Uterus (tissue), 4 donors: Measurements from ENCODE around the gene ASPHD1. TPM values are rescaled to one million over a fixed set of nuclear protein-coding genes. Genes with fewer than 3 reads are reported as not detected.

ENCODE experiments used
- DNase-seq, 2 donors: peaks; one replicate each; pipeline ENCODE4 v3.0.0-alpha.2; 2019 to 2020
- H3K27ac ChIP-seq, 2 donors: fragments of 200-600 bp; sonication (generic); 1 replicate in 1 of 2; 2 replicates in 1 of 2; pipeline ENCODE4 v1.5.1; 2016 to 2018
- H3K27me3 ChIP-seq, 2 donors: fragments of 200-600 bp; sonication (generic); one replicate each; pipeline ENCODE4 v1.5.1; 2018 to 2019; ENCODE audit warnings: control low read depth in 1 of 2
- H3K36me3 ChIP-seq, 2 donors: fragments of 200-600 bp; sonication (generic); one replicate each; pipeline ENCODE4 v1.5.1; 2019; ENCODE audit warnings: control low read depth in 1 of 2
- H3K4me1 ChIP-seq, 2 donors: fragments of 200-600 bp; sonication (generic); one replicate each; pipeline ENCODE4 v1.5.1; 2018 to 2019; ENCODE audit warnings: control low read depth in 1 of 2
- H3K4me3 ChIP-seq, 2 donors: fragments of 200-600 bp; sonication (generic); 1 replicate in 1 of 2; 2 replicates in 1 of 2; pipeline ENCODE4 v1.5.1; 2018 to 2019; ENCODE audit warnings: mild to moderate bottlenecking in 1 of 2
- H3K9me3 ChIP-seq, 2 donors: fragments of 200-600 bp; sonication (generic); one replicate each; pipeline ENCODE4 v1.5.1; 2019; ENCODE audit warnings: control low read depth in 1 of 2
- CTCF ChIP-seq, 4 experiments: fragments of 200-600 bp in 2 of 4; fragments of 450-650 bp in 2 of 4; sonication (generic) in 2 of 4; IDR thresholded peaks; one replicate each; pipeline ENCODE4 v1.5.1; 2016 to 2019; ENCODE audit warnings: antibody characterized with exemption in 4 of 4, mild to moderate bottlenecking in 2 of 4, moderate library complexity in 1 of 4
- POLR2A ChIP-seq, 2 donors: fragments of 450-650 bp; IDR thresholded peaks; one replicate each; pipeline ENCODE4 v1.6.1; 2016; ENCODE audit warnings: antibody characterized with exemption in 2 of 2, mild to moderate bottlenecking in 1 of 2, moderate library complexity in 1 of 2
- intact Hi-C: fragments of 100-400 bp; cut with DNase I; formaldehyde crosslinking; loops from one replicate; pipeline ENCODE4 v1.15.1; 2023; ENCODE audit warnings: low total_unique reads
- total RNA-seq, 4 donors: library from RNA; depleted of rRNA in 3 of 4; stranded (reverse); fragments of >200 nt in 3 of 4; gene quantifications; one replicate each; pipeline versions ENCODE4 v1.1.0 to v1.2.4, GENCODE V29; 2014 to 2023
- donor health status: DM: yes; HTN: yes; CAD: no.

Gene ASPHD1
- total RNA-seq, 4 donors from 2014 or later, result 0.61 to 1.0 (median 1.0) TPM; not detected in 1

- no peak for TF ChIP-seq CTCF (IDR thresholded peaks at IDR 0.05)
- no peak for TF ChIP-seq POLR2A (IDR thresholded peaks at IDR 0.05)
- no peaks in the 10 kb centered on the region for H3K4me1 ChIP-seq
- intact Hi-C loops, result no loop called here
- DNase-seq, result no peak
- no peak overlapping the region for H3K4me3 ChIP-seq
- no peaks in the 10 kb centered on the region for H3K36me3 ChIP-seq
- H3K9me3 ChIP-seq, result no peaks in the 10 kb centered on the region
- no peaks in the 10 kb centered on the region for H3K27me3 ChIP-seq
- H3K27ac ChIP-seq, result no peak overlapping the region
Measured at GRCh38 chr16:29897333-29897732, 3.0 kb upstream of the ASPHD1 start.

- no peak for TF ChIP-seq CTCF (IDR thresholded peaks at IDR 0.05)
- TF ChIP-seq POLR2A (IDR thresholded peaks at IDR 0.05), result no peak
- no peak for DNase-seq
- H3K27ac ChIP-seq, result no peak overlapping the region
- no peak overlapping the region for H3K4me3 ChIP-seq
- intact Hi-C loops, result no loop called here
- H3K36me3 ChIP-seq, result no peaks in the 10 kb centered on the region
- H3K9me3 ChIP-seq, result no peaks in the 10 kb centered on the region
- no peaks in the 10 kb centered on the region for H3K27me3 ChIP-seq
- H3K4me1 ChIP-seq, result no peaks in the 10 kb centered on the region
Measured at GRCh38 chr16:29898135-29898803, 2.0 kb upstream of the ASPHD1 start.

DNA sequence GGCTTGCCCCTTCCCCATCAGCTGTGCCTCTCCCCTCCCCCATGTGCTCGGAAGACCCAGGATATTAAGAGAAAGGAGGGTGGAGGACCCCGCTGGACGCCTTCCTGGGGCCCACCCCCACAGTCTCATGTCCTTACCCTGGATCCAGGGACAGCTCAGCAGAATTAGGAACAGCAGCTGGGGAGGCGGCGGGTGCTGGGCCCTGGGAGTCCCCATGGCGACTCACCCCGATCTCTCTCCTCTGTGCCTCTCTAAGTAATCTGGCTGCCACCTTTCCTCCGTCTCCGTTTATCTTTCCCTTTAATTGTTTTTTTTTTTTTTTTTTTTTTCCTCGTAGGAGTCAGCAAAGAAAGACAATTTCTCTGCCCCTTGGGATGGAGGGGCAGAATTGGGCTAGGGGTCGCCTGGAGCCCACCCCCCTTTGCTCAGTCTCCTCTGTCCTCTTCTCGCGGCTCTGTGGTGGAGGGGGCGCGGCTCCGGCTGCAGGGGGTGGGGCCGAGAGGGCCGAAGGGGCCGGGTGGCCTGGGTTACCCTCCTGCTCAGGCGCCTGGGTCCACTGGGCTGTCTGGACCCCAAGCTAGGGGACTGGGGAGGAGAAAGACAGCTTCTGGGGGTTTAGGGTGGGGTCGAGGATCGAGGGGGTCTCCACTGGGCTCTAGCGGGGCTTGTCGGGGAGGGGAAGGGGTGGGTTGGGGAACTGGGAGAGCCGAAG, 1.3 kb upstream of the ASPHD1 start:
- no peak for DNase-seq
- Histone ChIP-seq H3K27ac (no peak overlapping the region), H3K36me3 (no peaks in the 10 kb centered on the region), H3K4me1 (no peaks in the 10 kb centered on the region), H3K27me3 (no peaks in the 10 kb centered on the region), H3K9me3 (no peaks in the 10 kb centered on the region), H3K4me3 (peak overlapping the region in 1 of 2 donors; percentile 8)
- intact Hi-C loops, result no loop called here
- no peak for TF ChIP-seq CTCF (IDR thresholded peaks at IDR 0.05)
- TF ChIP-seq POLR2A (IDR thresholded peaks at IDR 0.05), result no peak

- no peaks in the 10 kb centered on the region for H3K36me3 ChIP-seq
- TF ChIP-seq POLR2A (IDR thresholded peaks at IDR 0.05) (no peak), CTCF (IDR thresholded peaks at IDR 0.05) (no peak)
- no peaks in the 10 kb centered on the region for H3K9me3 ChIP-seq
- H3K4me3 ChIP-seq, result peak within 1 kb of the TSS; percentile 45 to 46
- no peaks in the 10 kb centered on the region for H3K27me3 ChIP-seq
- DNase-seq, result peak in 1 of 2 donors; percentile 62
- no peak within 1 kb of the TSS for H3K27ac ChIP-seq
- intact Hi-C loops, result no loop called here
- no peaks in the 10 kb centered on the region for H3K4me1 ChIP-seq
Measured at GRCh38 chr16:29899516-29900101, 679 bp upstream of the ASPHD1 start, which contains the start of gene SEZ6L2. Gene SEZ6L2, minus strand, starts transcription at chr16:29899550. Its CDS starts 531 bp downstream, at chr16:29899019.
